Upper lobe of left lung (tissue), 4 donors: Measurements from ENCODE around the gene PLEKHH3.

Experiments
- CTCF ChIP-seq, 6 experiments: fragments of 450-650 bp in 4 of 6; fragments of 200-600 bp in 2 of 6; sonication (generic) in 2 of 6; IDR thresholded peaks; one replicate each; pipeline ENCODE4 v1.5.1; 2016 to 2019; ENCODE audit warnings: antibody characterized with exemption in 6 of 6
- EP300 ChIP-seq, 4 donors: sonication (generic); formaldehyde crosslinking; IDR thresholded peaks; one replicate each; pipeline ENCODE4 v1.5.1; 2017; ENCODE audit warnings: antibody characterized with exemption in 4 of 4, control low read depth in 2 of 4
- POLR2A ChIP-seq, 4 donors: fragments of 450-650 bp; IDR thresholded peaks; one replicate each; pipeline ENCODE4 v1.5.1; 2016 to 2017; ENCODE audit warnings: antibody characterized with exemption in 4 of 4, mild to moderate bottlenecking in 2 of 4
- POLR2AphosphoS5 ChIP-seq, 2 donors: sonication (generic); formaldehyde crosslinking; IDR thresholded peaks; one replicate each; pipeline ENCODE4 v1.5.1; 2017; ENCODE audit warnings: antibody characterized with exemption in 2 of 2

- TF ChIP-seq CTCF (IDR thresholded peaks at IDR 0.05) = no peak
- TF ChIP-seq POLR2A (IDR thresholded peaks at IDR 0.05) = no peak
- TF ChIP-seq POLR2AphosphoS5 (IDR thresholded peaks at IDR 0.05) = no peak
- TF ChIP-seq EP300 (IDR thresholded peaks at IDR 0.05) = no peak
Observed at GRCh38 chr17:42651392-42651791, 25.4 kb downstream of the PLEKHH3 start.
